ENCODE measurements around the gene GPC1.

GPC1 gene

GRCh38 chr2:240390091-240391073, 45.1 kb upstream of the GPC1 start:
- no peak for DNase-seq (ENCODE audit: low read depth)
- no peak overlapping the region for H3K4me3 ChIP-seq (ENCODE audit: control insufficient read depth, low read depth, low read length)
- TF ChIP-seq CTCF (IDR thresholded peaks at IDR 0.05; ENCODE audit: control insufficient read depth, insufficient read depth, low read depth, low read length, missing control alignments), result no peak

GRCh38 chr2:240391111-240392051, 44.1 kb upstream of the GPC1 start:
- no peak overlapping the region for H3K4me3 ChIP-seq (ENCODE audit: control insufficient read depth, low read depth, low read length)
- no peak for TF ChIP-seq CTCF (IDR thresholded peaks at IDR 0.05; ENCODE audit: control insufficient read depth, insufficient read depth, low read depth, low read length, missing control alignments)
- DNase-seq (ENCODE audit: low read depth), result no peak

- no peak overlapping the region for H3K4me3 ChIP-seq (ENCODE audit: control insufficient read depth, low read depth, low read length)
- TF ChIP-seq CTCF (IDR thresholded peaks at IDR 0.05; ENCODE audit: control insufficient read depth, insufficient read depth, low read depth, low read length, missing control alignments), result no peak
- DNase-seq (ENCODE audit: low read depth), result no peak
Measured at GRCh38 chr2:240392084-240392947, 43.1 kb upstream of the GPC1 start.

- no peak for DNase-seq (ENCODE audit: low read depth)
- no peak overlapping the region for H3K4me3 ChIP-seq (ENCODE audit: control insufficient read depth, low read depth, low read length)
- no peak for TF ChIP-seq CTCF (IDR thresholded peaks at IDR 0.05; ENCODE audit: control insufficient read depth, insufficient read depth, low read depth, low read length, missing control alignments)
Measured at GRCh38 chr2:240392948-240393830, 42.3 kb upstream of the GPC1 start.

- TF ChIP-seq CTCF (IDR thresholded peaks at IDR 0.05; ENCODE audit: control insufficient read depth, insufficient read depth, low read depth, low read length, missing control alignments), result no peak
- H3K4me3 ChIP-seq (ENCODE audit: control insufficient read depth, low read depth, low read length), result no peak overlapping the region
- DNase-seq (ENCODE audit: low read depth), result no peak
Measured at GRCh38 chr2:240393831-240394410, 41.5 kb upstream of the GPC1 start.
